Coronary artery (tissue), 2 donors: Measurements from ENCODE around the gene SLC30A10.

Experiments used
- DNase-seq: peaks from one replicate; pipeline ENCODE4 v3.0.0-alpha.2; 2017; ENCODE audit warnings: low spot score
- H3K27ac ChIP-seq, 2 donors: fragments of 200-600 bp; sonication (generic); one replicate each; pipeline ENCODE4 v1.5.1; 2016 to 2019
- H3K4me3 ChIP-seq: fragments of 200-600 bp; sonication (generic); 2 replicates; pipeline ENCODE4 v1.5.1; 2016; ENCODE audit warnings: mild to moderate bottlenecking, moderate library complexity
- TF ChIP-seq, protein P1 (sequence below): fragments of 200-600 bp; sonication (generic); IDR thresholded peaks from one replicate; pipeline ENCODE4 v1.5.1; 2019; ENCODE audit warnings: antibody characterized with exemption

Gene SLC30A10

DNA sequence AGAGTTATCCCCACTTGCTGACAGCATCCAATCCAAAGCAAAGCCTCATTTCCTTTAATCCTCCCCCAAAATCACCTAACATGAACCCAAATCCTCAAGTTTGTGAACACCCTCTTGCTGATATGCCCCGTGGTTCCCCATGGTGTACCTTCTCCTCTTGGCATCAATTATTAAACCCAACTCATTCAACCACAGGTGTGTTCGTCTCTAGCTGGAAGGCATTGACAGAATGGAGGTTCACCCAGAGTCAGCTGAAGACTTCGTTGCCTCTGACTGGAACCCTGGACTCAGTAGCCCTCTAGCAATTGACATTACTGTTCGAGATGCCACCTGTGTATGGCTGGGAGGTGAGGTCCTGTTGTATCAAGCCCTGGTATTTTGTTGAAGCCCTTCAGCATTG is 22.8 kb downstream of the SLC30A10 start:
- Histone ChIP-seq H3K4me3 (no peak overlapping the region), H3K27ac (no peak overlapping the region)
- no peak for DNase-seq
- TF ChIP-seq, protein P1, sequence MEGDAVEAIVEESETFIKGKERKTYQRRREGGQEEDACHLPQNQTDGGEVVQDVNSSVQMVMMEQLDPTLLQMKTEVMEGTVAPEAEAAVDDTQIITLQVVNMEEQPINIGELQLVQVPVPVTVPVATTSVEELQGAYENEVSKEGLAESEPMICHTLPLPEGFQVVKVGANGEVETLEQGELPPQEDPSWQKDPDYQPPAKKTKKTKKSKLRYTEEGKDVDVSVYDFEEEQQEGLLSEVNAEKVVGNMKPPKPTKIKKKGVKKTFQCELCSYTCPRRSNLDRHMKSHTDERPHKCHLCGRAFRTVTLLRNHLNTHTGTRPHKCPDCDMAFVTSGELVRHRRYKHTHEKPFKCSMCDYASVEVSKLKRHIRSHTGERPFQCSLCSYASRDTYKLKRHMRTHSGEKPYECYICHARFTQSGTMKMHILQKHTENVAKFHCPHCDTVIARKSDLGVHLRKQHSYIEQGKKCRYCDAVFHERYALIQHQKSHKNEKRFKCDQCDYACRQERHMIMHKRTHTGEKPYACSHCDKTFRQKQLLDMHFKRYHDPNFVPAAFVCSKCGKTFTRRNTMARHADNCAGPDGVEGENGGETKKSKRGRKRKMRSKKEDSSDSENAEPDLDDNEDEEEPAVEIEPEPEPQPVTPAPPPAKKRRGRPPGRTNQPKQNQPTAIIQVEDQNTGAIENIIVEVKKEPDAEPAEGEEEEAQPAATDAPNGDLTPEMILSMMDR = no peak

DNA sequence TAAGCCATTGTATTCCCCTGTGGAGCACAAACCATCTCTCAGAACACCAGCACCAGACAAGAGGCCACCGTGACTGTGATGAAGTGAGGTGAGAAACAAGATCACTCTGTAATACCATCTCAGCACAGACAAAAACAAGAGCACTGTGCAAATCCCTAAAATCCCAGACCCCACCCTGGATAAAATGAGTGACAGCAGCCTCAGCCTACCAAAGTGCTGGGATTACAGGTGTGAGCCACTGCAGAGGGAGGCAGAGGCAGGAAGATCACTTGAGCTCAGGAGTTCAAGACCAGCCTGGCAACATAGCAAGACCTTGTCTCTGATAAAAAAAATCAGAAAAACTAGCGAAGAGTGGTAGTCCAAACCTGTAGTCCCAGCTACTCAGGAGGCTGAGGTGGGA is 23.4 kb downstream of the SLC30A10 start:
- TF ChIP-seq, protein P1 = no peak
- Histone ChIP-seq H3K4me3 (no peak overlapping the region), H3K27ac (no peak overlapping the region)
- DNase-seq = no peak

DNA sequence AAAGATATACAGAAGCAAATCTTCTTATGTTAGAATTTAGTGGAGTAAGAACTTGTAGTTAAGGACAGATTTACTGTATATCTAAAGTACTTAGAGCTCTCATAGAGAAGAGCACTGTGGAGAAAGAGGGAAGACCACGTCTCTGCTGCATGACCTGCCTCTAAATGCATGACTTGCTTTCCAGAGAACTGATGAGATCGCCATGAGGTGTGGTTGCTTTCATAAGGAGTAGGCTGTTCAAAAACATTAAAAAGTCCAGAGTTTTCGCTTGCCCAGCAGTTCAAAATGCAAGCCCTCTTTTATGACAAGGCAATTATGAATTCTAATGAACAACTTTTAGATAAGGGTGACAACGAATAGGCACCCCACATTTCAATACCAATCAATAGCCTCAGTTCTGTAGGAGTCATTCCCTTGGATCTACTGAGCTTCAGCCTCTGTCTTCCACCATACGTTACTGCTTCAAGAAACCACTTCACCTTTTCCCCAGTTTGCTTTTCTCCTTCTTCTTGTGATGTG is 24.9 kb downstream of the SLC30A10 start:
- Histone ChIP-seq H3K4me3 (no peak overlapping the region), H3K27ac (no peak overlapping the region)
- no peak for DNase-seq
- TF ChIP-seq, protein P1 = no peak

DNA sequence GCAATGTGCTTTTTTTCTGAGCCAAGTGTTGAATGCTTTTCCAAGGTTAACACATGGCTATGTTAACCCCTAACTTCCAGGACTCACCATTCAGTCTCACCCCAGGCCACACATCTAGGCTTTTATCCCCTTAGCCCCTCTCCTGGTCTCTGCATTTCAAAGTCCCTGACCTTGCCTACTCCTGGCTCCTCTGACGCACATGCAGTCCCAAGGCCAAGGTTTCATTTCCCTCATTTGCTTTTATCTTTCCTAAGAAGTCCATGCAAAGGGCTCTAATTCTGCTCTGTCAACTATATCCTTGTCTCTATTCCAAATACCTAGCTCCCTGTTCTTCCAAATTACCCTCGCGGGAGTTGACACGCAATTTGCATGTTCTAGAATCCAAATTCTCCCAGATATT is 25.4 kb downstream of the SLC30A10 start:
- H3K27ac ChIP-seq = no peak overlapping the region
- TF ChIP-seq, protein P1 = no peak
- no peak overlapping the region for H3K4me3 ChIP-seq
- no peak for DNase-seq

DNA sequence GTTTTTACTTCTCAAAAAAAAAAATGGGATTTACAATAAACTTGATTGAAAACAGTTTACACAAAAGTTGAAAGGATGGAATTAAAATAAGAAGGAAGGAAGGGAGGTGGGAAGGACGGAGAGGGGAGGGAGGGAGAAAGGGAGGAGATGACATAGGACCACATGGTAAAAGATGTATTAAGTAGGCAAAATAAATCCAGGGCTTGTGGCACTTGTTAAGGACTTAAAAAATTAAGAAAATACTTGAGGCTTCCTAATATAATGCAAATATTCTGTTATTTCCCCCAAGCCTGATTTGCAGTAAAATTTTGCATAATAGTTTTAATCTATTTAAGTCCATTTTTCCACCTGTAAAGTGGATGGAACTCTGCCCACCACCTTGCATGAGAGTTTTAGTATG is 27.5 kb downstream of the SLC30A10 start:
- Histone ChIP-seq H3K4me3 (no peak overlapping the region), H3K27ac (no peak overlapping the region)
- DNase-seq = no peak
- TF ChIP-seq, protein P1 = no peak

DNA sequence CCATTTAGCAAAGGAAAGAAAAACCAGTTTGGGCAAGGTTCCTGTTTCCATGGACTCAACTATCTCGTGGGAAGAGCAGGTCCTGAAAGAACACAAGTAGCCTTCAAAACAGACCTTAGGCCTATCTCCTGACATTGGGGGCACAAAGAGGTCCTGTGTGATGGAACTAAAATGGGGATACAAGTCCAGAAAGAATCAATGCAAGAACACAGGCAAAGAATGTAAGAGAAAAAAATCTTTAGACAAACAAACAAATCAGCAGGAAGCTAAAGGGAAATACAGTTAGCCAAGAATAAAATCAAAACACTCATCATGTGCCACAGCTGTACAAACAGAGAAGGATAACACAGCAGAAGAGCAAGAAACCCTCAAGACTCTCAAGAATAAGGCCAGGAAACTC is 28.2 kb downstream of the SLC30A10 start:
- TF ChIP-seq, protein P1 = no peak
- H3K4me3 ChIP-seq = no peak overlapping the region
- no peak overlapping the region for H3K27ac ChIP-seq
- no peak for DNase-seq

DNA sequence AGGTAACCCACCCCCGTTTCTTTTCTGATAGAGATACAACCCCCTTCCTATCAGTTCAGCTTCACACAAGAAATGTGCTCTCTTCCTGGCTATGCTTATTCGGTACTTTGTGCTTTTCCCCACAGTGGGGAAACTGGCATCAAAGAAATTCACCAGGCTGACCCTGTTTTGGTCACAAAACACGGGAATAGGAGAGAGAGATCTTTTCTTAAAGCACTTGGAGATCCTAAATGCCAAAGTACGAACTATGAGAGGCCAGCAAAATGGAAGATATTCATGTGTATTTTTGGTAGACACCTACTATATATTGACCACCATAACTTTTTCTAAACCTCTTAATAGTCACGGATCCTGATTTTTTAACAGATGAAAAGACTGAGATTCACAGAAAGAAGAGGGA is 30.0 kb downstream of the SLC30A10 start:
- H3K4me3 ChIP-seq = no peak overlapping the region
- no peak for DNase-seq
- H3K27ac ChIP-seq = no peak overlapping the region
- TF ChIP-seq, protein P1 = no peak
